ENCODE data around the gene RUNX1. TPM values are rescaled to one million over a fixed set of nuclear protein-coding genes. Genes with fewer than 3 reads are reported as not detected.
A peak's percentile ranks its signal among the peaks of the same experiment; 100 is the strongest.

Gene RUNX1
- polyA plus RNA-seq (ENCODE audit: insufficient read length) = 9.7 TPM

GRCh38 chr21:35048706-35049617, at the start of gene RUNX1:
Gene RUNX1, minus strand, starts transcription at chr21:35049302.
- no peak for DNase-seq

GRCh38 chr21:35097525-35097924, 48.4 kb upstream of the RUNX1 start:
- no peak for DNase-seq

DNA sequence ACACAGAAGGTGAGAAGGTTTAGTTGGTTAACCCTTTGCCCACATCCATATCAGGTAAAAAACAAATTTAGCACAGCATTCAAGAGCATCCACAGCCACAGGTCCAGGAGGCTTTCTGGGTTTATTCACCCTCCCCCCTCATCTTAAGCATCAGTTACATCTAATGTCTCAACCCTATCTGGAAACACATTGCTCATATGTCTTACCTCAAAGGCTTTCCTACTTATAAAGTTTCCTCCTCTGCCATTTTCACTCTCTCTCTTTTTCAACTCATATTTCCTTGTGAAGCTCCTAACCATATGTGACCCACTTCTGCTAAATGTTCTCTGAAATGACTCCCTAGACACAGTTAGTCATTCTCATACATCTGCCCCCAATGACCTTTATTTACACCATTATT, 47.9 kb upstream of the RUNX1 start:
- no peak for DNase-seq

- no peak for DNase-seq
These were observed 46.8 kb upstream of the RUNX1 start for GRCh38 chr21:35095859-35096291.

DNA sequence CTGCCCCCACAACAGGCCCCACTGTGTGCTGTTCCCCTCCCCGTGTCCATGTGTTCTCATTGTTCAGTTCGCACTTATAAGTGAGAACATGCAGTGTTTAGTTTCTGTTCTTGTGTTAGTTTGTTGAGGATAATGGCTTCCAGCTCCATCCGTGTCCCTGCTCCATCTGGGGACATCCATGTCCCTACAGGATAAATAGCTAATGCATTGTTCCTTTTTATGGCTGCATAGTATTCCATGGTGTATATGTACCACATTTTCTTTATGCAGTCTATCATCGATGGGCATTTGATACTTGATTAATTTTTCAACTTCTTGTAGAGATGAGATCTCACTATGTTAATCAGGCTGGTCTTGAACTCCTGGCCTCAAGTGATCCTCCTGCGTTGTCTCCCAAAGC, 44.4 kb upstream of the RUNX1 start:
- no peak for DNase-seq

DNA sequence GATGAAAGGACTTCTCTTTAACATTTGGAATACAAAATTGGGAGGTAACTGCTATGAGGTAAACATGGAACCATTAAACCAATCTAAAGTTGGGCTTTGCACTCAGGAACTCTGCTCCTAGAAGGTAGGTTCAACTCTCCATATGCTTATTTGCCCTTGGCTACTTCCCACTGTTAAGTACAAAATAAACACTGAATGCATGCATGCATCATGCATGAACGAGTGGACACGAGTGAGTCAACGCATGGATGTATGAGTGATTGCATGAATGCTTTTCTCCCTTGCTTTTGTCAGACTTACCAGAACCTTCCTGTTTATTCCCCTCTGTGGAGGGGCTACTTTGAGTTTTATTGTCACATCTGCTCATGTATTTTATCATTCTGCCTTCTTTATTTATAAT, 42.4 kb upstream of the RUNX1 start:
- DNase-seq = no peak

DNA sequence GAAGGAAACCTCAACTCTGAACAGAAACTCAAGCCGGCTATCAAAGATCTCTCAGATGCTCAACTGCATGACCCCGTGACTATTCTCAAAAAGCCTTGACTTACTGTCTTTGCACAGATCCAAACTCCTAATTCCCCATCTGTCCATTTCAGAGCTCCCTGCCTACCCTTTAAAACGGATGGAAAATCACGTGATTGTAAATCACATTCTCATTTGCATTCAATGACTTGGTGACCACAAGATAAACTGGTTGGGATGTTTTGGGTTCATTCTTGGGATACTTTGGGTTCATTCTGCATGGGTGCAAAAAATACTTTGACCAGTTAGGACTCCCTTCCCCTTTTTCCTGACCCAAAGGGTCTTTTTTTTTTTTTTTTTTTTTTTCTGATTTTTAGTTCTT, 41.3 kb upstream of the RUNX1 start:
- DNase-seq = no peak

- DNase-seq = no peak
These were observed 39.2 kb upstream of the RUNX1 start for GRCh38 chr21:35088319-35088771.

DNA sequence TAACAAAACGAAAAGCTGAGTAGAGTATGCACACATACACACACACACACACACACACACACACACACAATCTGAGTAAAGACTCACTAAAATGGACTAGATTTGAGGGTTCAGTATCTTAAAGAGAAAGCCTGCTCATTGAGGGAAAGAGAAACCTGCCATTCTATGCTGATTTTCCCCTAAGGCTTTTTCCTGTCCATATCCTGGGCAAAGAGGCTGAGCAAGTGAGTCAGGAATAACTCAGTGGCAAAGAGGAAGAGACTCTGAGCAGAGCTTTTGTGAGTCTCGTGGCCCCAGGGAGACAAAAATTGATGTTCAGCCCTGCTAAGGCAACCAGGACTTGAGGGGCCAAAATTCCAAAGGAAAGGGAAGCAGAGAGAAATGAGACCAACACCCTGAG, 37.3 kb upstream of the RUNX1 start:
- DNase-seq = no peak

GRCh38 chr21:35084869-35085268, 35.8 kb upstream of the RUNX1 start:
- no peak for DNase-seq

DNA sequence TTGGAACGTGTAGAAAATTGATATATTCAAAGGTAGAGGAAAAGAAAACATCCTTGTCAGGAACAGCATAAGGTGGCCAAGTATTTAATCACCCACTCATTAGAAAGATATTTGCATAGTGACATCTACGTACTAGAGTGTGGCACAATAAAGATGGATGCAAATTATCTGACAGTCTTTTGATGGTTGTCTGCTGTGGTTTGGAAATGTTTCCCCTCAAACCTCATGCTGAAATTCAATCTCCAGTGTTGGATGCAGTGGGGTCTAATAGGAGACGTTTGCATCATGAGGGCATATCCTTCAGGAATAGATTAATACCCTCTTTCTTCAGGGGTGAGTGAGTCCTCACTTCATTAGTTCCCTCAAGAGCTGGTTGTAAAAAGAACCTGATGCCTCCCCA, 34.1 kb upstream of the RUNX1 start:
- no peak for DNase-seq

DNA sequence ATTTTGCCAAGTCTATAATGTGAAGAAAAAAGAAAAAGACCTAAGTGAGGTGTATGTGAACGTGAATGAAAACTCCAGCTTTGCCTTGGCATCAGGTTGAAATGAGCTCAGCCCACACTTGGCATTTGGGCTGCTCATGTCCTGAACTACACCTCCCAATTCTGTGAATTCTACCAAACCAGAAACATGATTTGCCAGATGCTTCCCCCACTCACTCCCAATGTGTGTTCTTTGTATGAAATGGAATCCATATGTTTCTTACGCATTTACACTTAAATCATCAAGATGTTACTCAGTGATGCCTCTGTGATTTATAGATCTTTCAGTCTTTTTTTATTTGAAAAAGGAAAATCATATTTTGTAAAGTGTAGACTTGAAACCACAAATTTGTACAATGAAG, 32.8 kb upstream of the RUNX1 start:
- no peak for DNase-seq

- DNase-seq = no peak
These were observed 30.1 kb upstream of the RUNX1 start for GRCh38 chr21:35079181-35079580.

DNA sequence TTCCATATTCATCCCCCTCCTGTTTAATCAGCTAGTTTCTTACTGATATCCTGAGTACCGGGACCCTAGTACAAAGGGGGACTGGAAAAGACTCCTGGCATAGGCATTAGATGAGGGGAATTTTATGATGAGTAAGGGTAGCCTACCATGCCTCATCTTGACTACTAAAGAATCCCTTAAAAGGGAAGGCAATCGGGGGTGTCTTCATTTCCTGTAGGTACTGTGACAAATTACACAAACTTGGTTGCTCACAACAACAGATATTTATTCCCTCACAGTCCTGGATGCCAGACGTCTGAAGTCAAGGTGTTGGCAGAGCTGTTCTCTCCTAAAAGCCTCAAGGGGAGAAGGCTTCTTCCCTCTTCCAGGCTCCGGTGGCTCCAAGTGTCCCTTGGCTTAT, 28.9 kb upstream of the RUNX1 start:
- no peak for DNase-seq

- DNase-seq = no peak
These were observed 28.4 kb upstream of the RUNX1 start for GRCh38 chr21:35077466-35077865.

DNA sequence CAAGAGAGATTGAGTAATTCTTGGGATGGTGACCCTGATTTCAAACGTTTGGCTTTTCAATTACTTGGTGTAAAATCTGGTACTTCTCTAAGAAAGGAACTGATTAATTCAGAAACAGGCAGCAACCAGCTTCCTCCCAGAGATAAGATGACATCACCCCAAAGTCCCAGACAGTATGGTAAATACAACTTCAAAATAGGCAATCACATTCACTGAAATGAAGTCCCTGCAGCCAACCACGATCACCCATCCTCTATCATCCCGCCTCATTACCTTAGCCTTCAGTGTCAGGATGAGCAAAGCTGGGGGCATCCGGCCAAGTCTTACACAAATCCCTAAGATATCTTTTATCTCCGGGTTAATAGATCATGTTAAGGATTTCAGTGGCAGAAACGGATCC, 26.4 kb upstream of the RUNX1 start:
- no peak for DNase-seq

DNA sequence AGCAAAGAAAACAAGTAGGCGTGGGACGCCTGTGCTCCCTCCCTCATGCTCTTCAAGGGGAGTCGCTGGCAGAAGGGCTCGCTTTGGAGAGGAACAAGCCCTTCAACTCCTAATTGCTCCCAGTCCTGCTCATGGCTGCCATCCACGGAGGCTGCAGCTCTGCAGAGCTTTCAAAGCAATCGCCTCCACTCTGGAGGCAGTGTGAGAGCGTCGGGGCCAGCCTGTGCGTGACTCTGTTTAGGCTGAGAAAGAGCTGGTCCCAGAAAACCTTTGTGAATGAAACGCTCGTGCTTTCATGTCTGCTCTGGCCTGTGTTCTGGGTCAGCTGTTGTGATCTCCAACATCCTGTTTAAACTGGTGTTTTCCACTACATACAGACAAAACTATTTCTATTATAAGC, 23.9 kb upstream of the RUNX1 start:
- DNase-seq = peak; percentile 76

- no peak for DNase-seq
These were observed 23.5 kb upstream of the RUNX1 start for GRCh38 chr21:35072557-35072956.

- no peak for DNase-seq
These were observed 22.2 kb upstream of the RUNX1 start for GRCh38 chr21:35071347-35071746.

DNA sequence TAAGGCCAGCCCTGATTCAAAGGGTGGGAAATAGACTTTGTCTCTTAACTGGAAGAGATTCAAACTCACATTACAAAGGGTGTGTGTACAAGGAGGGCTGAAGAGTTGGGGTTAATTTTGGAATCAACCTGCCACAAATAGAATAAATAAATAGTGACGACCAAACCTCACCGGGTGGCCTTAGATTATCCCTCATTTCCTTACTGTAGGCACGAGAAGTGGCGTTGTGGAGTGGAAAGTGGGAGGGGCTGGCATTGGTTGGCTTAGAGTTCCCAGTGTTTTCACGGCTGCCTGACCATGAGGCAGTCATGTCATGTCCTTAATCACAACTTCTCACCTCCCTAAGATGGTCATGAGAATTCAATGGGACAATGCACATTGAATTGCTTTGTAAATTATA, 21.3 kb upstream of the RUNX1 start:
- DNase-seq = no peak

DNA sequence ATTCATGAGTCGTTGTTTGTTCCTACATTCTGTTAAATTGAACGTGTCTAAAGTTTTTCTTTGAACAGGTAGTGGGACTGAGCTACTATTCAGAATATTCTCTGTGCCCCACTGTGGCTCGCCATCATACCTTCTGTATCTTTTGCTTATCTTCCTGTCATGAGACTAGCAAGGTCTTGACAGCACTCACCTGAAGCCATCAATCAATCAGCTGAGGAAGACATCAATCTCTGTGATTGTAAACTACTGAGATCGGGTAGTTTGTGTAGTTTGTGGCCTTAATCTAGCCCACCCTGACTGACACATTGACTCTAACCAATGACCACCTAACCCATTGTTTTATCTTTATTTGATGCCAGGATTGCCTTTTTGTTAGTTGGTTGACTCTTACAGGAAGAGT, 17.7 kb upstream of the RUNX1 start:
- no peak for DNase-seq

DNA sequence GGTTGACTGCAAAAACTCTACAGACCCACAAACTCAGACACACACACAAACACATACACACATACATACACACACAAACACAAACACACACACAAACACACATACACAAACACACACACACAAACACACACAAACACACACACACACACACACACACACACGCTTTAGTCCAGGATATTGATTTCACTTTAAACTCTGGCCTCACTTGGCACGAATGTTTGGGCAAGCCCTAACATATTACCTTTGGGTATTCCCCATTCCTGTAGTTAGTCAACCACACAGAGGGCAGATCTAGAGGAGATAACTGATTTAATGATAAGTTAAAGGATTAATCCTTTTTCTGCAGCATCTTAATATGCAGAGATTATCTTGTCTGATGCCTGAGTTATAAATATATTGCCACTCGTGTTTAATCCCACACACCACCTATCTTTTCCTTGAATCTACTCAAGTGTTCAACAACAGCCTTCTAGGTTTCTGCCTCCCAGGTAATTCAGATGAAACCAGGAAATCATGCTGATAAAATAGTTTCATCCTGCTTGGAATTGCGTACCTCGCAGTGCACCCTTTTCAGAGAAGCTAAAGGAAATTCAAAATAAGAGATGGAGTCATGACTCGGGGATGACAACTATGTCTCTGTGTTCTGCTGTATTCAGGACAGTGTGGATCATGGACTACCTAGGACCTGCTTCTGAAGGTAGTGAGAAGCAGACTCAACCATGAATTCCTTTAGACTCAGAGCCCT, 14.5 kb upstream of the RUNX1 start:
- no peak for DNase-seq

GRCh38 chr21:35062016-35062415, 12.9 kb upstream of the RUNX1 start:
- no peak for DNase-seq

- no peak for DNase-seq
These were observed 10.6 kb upstream of the RUNX1 start for GRCh38 chr21:35059742-35060141.

Measured in hindlimb muscle (tissue), 1 donor.